Measurements from ENCODE around the gene SPAG16. TPM values are rescaled to one million over a fixed set of nuclear protein-coding genes. Genes with fewer than 3 reads are reported as not detected.

Gene SPAG16
- total and polyA plus RNA-seq, 2 donors (not counting 1 experiment from before 2014, with no cell fraction given), result 24.1 to 36.8 TPM

GRCh38 chr2:213609570-213610170 lies 325.4 kb downstream of the SPAG16 start:
- Histone ChIP-seq H3K4me3 (replicated peaks in 1 of 4; ENCODE audit: control extremely low read depth in 1 of 4, insufficient read depth in 1 of 4, low read depth in 3 of 4, low read length in 4 of 4) (no peak overlapping the region), H4K20me1 (ENCODE audit: control insufficient read depth, extremely low read depth, insufficient read depth, low read length) (no peaks in the 10 kb centered on the region), H2AFZ (ENCODE audit: low read length) (no peak overlapping the region), H3K36me3 (ENCODE audit: control insufficient read depth, insufficient read depth, low read length) (no peaks in the 10 kb centered on the region), H3K27ac (ENCODE audit: insufficient read depth, low read length) (no peak overlapping the region), H3K4me2 (ENCODE audit: extremely low read depth, insufficient read depth, low read length) (no peak overlapping the region), H3K79me2 (ENCODE audit: control insufficient read depth, insufficient read depth, low read length) (no peaks in the 10 kb centered on the region), H3K9me3 (ENCODE audit: control insufficient read depth, insufficient read depth, low read depth, low read length) (no peaks in the 10 kb centered on the region), H3K27me3 (ENCODE audit: control insufficient read depth, insufficient read depth, low read length) (no peaks in the 10 kb centered on the region), H3K9ac (ENCODE audit: insufficient read depth, low read length) (no peak overlapping the region), H3K4me1 (ENCODE audit: control insufficient read depth, extremely low read depth, insufficient read depth, low read length) (no peaks in the 10 kb centered on the region)
- no peak for TF ChIP-seq EZH2 (IDR thresholded peaks at IDR 0.05; ENCODE audit: low read length, missing control alignments)
- TF ChIP-seq CTCF (conservative IDR thresholded peaks at IDR 0.05 in 1 of 2, IDR thresholded peaks at IDR 0.05 in 1 of 2; ENCODE audit: low read depth in 1 of 2, low read length in 2 of 2), result no peak
- DNase-seq (ENCODE audit: low read depth in 2 of 2), result no peak

GRCh38 chr2:213627054-213627710 lies 342.9 kb downstream of the SPAG16 start:
- Histone ChIP-seq H3K79me2 (ENCODE audit: control insufficient read depth, insufficient read depth, low read length) (no peaks in the 10 kb centered on the region), H3K4me1 (ENCODE audit: control insufficient read depth, extremely low read depth, insufficient read depth, low read length) (no peaks in the 10 kb centered on the region), H4K20me1 (ENCODE audit: control insufficient read depth, extremely low read depth, insufficient read depth, low read length) (no peaks in the 10 kb centered on the region), H3K9ac (ENCODE audit: insufficient read depth, low read length) (no peak overlapping the region), H2AFZ (ENCODE audit: low read length) (no peak overlapping the region), H3K4me3 (replicated peaks in 1 of 4; ENCODE audit: control extremely low read depth in 1 of 4, insufficient read depth in 1 of 4, low read depth in 3 of 4, low read length in 4 of 4) (no peak overlapping the region), H3K27ac (ENCODE audit: insufficient read depth, low read length) (no peak overlapping the region), H3K36me3 (ENCODE audit: control insufficient read depth, insufficient read depth, low read length) (no peaks in the 10 kb centered on the region), H3K9me3 (ENCODE audit: control insufficient read depth, insufficient read depth, low read depth, low read length) (no peaks in the 10 kb centered on the region), H3K4me2 (ENCODE audit: extremely low read depth, insufficient read depth, low read length) (no peak overlapping the region), H3K27me3 (ENCODE audit: control insufficient read depth, insufficient read depth, low read length) (no peaks in the 10 kb centered on the region)
- DNase-seq (ENCODE audit: low read depth in 2 of 2), result no peak
- TF ChIP-seq CTCF (conservative IDR thresholded peaks at IDR 0.05 in 1 of 2, IDR thresholded peaks at IDR 0.05 in 1 of 2; ENCODE audit: low read depth in 1 of 2, low read length in 2 of 2) (no peak), EZH2 (IDR thresholded peaks at IDR 0.05; ENCODE audit: low read length, missing control alignments) (no peak)

GRCh38 chr2:213627835-213628460 lies 343.7 kb downstream of the SPAG16 start:
- no peaks in the 10 kb centered on the region for H3K79me2 ChIP-seq (ENCODE audit: control insufficient read depth, insufficient read depth, low read length)
- no peaks in the 10 kb centered on the region for H4K20me1 ChIP-seq (ENCODE audit: control insufficient read depth, extremely low read depth, insufficient read depth, low read length)
- H3K27me3 ChIP-seq (ENCODE audit: control insufficient read depth, insufficient read depth, low read length), result no peaks in the 10 kb centered on the region
- H3K36me3 ChIP-seq (ENCODE audit: control insufficient read depth, insufficient read depth, low read length), result no peaks in the 10 kb centered on the region
- H3K4me1 ChIP-seq (ENCODE audit: control insufficient read depth, extremely low read depth, insufficient read depth, low read length), result no peaks in the 10 kb centered on the region
- H3K9me3 ChIP-seq (ENCODE audit: control insufficient read depth, insufficient read depth, low read depth, low read length), result no peaks in the 10 kb centered on the region
- H3K9ac ChIP-seq (ENCODE audit: insufficient read depth, low read length), result no peak overlapping the region
- no peak overlapping the region for H2AFZ ChIP-seq (ENCODE audit: low read length)
- no peak overlapping the region for H3K4me2 ChIP-seq (ENCODE audit: extremely low read depth, insufficient read depth, low read length)
- H3K4me3 ChIP-seq (replicated peaks in 1 of 4; ENCODE audit: control extremely low read depth in 1 of 4, insufficient read depth in 1 of 4, low read depth in 3 of 4, low read length in 4 of 4), result no peak overlapping the region
- peak in 1 of 2 donors; percentile 1 for DNase-seq (ENCODE audit: low read depth in 2 of 2)
- H3K27ac ChIP-seq (ENCODE audit: insufficient read depth, low read length), result no peak overlapping the region
- TF ChIP-seq CTCF (conservative IDR thresholded peaks at IDR 0.05 in 1 of 2, IDR thresholded peaks at IDR 0.05 in 1 of 2; ENCODE audit: low read depth in 1 of 2, low read length in 2 of 2) (no peak), EZH2 (IDR thresholded peaks at IDR 0.05; ENCODE audit: low read length, missing control alignments) (no peak)

All from fibroblast of lung (primary cell).